ENCODE data around the gene LAMTOR2. TPM values are rescaled to one million over a fixed set of nuclear protein-coding genes. Genes with fewer than 3 reads are reported as not detected.

LAMTOR2 gene
- total and polyA plus RNA-seq, 2 of the 8 experiments (the other 6 are each of a cell fraction or from before 2014, with no cell fraction given): 54.7 to 122 TPM

DNA sequence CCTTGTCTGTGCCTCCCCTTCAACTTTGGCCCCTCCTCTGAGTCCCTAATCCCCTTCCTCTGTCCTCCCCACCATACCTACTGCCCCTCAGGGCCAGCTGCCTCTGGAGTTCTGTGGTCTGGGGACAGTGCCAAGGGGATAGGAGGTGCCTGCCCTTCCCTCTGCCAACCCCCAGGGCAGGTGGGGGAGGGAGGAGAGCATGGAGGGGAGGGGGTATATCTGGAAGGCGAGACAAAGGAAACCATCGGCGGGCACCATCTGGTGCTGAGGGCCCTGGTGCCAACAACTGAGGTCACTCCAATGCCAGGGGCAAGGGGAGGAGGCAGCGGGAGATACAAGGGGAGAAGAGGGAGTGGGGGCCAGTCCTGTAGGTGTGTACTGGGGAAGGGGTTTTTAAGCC lies 16.0 kb downstream of the LAMTOR2 start:
- no peak overlapping the region for H3K4me3 ChIP-seq (ENCODE audit: extremely low read depth in 1 of 4, insufficient read depth in 2 of 4, low read depth in 3 of 4, low read length in 4 of 4)
- no peaks in the 10 kb centered on the region for H3K27me3 ChIP-seq (replicated peaks in 1 of 4; ENCODE audit: control insufficient read depth in 3 of 4, extremely low read depth in 1 of 4, insufficient read depth in 3 of 4, low read length in 3 of 4)
- WGBS, 2 experiments (ENCODE audit: extremely low coverage in 1 of 2, insufficient coverage in 1 of 2, insufficient read length in 1 of 2, insufficient replicate concordance in 2 of 2, low coverage in 1 of 2, low lambda C conversion rate in 2 of 2, missing lambda C conversion rate in 1 of 2): 78% methylated on average over 4 of the region's 4 CpGs; no CpG with 5 or more reads in 1 of the 2 experiments
- H3K4ac ChIP-seq (replicated peaks; ENCODE audit: insufficient read length, low read depth, low read length): no peak overlapping the region
- no peak overlapping the region for H4K91ac ChIP-seq (replicated peaks; ENCODE audit: insufficient read length, low read length)
- H4K8ac ChIP-seq (ENCODE audit: extremely low read depth, insufficient read depth, low read length): no peak overlapping the region
- H2BK15ac ChIP-seq (ENCODE audit: low read length): no peak overlapping the region
- H3K79me1 ChIP-seq (ENCODE audit: low read depth, low read length): peaks cover 1% of the 10 kb centered on the region; the same call in 1 of the 2 replicates
- H3K79me2 ChIP-seq (ENCODE audit: control insufficient read depth in 1 of 2, insufficient read depth in 2 of 2, low read length in 2 of 2): peaks cover 0 to 8% of the 10 kb centered on the region in 2 experiments; a peak in 1 of 4 replicates
- no peak overlapping the region for H3K18ac ChIP-seq (ENCODE audit: extremely low read depth, low read length)
- no peak overlapping the region for H2BK120ac ChIP-seq (replicated peaks; ENCODE audit: low read depth, low read length)
- peaks cover 4 to 12% of the 10 kb centered on the region in 2 experiments for H4K20me1 ChIP-seq (replicated peaks in 1 of 2; ENCODE audit: control insufficient read depth in 1 of 2, insufficient read depth in 2 of 2, low read length in 2 of 2)
- DNase-seq (ENCODE audit: low read depth in 1 of 2, low spot score in 2 of 2): no peak
- H3K14ac ChIP-seq (ENCODE audit: insufficient read length): no peak overlapping the region
- no peaks in the 10 kb centered on the region for H3K23me2 ChIP-seq (ENCODE audit: low read depth, low read length)
- no peak for FAIRE-seq
- ChIA-PET CTCF (ENCODE audit: partially characterized antibody) (interaction anchor here (0.6 to 10.0 kb wide), 7 partner anchors 10 to 210 kb away, joined by 3 to 139 read pairs (median 3); partner anchors contain the start of genes ARHGEF2, LAMTOR2, RAB25 and UBQLN4), POLR2A (ENCODE audit: partially characterized antibody) (interaction anchor here (0.5 to 9.7 kb wide), 6 partner anchors 9 to 161 kb away, joined by 3 to 88 read pairs (median 8); partner anchors contain the start of genes MEX3A, RAB25 and UBQLN4)
- H2AK5ac ChIP-seq (ENCODE audit: low read depth, low read length): no peak overlapping the region
- H3K9me3 ChIP-seq (ENCODE audit: insufficient read depth in 2 of 2, low read depth in 1 of 2, low read length in 1 of 2): no peaks in the 10 kb centered on the region
- H3K4me2 ChIP-seq (ENCODE audit: insufficient read depth in 1 of 2, low read depth in 2 of 2, low read length in 2 of 2): no peak overlapping the region
- no peak overlapping the region for H4K5ac ChIP-seq (ENCODE audit: insufficient read length, low read depth, low read length)
- H3K27ac ChIP-seq (ENCODE audit: low read depth, low read length): no peak overlapping the region
- no peak overlapping the region for H3K9ac ChIP-seq (replicated peaks in 1 of 4; ENCODE audit: extremely low read depth in 1 of 4, low read depth in 3 of 4, low read length in 3 of 4)
- H2AFZ ChIP-seq (ENCODE audit: low read length): no peak overlapping the region
- H3K4me1 ChIP-seq (replicated peaks in 1 of 4; ENCODE audit: control insufficient read depth in 3 of 4, insufficient read depth in 4 of 4, low read length in 3 of 4): peaks cover 12 to 33% (median 24%) of the 10 kb centered on the region in 4 experiments; a peak in 6 of 7 replicates
- H2BK5ac ChIP-seq (ENCODE audit: low read depth, low read length): no peak overlapping the region
- H2BK12ac ChIP-seq (ENCODE audit: low read depth, low read length): no peak overlapping the region
- no peak overlapping the region for H3K23ac ChIP-seq (ENCODE audit: insufficient read length)
- no peak overlapping the region for H2BK20ac ChIP-seq (ENCODE audit: low read length)
- H3K36me3 ChIP-seq (ENCODE audit: control insufficient read depth in 2 of 4, insufficient read depth in 4 of 4, low read length in 3 of 4): peaks cover 0 to 10% (median 2%) of the 10 kb centered on the region in 4 experiments; a peak in 3 of 8 replicates
- no peak overlapping the region for H3K56ac ChIP-seq (replicated peaks; ENCODE audit: insufficient read length, low read depth, low read length)
- TF ChIP-seq CTCF (IDR thresholded peaks at IDR 0.05; ENCODE audit: control extremely low read depth in 1 of 3, insufficient read depth in 1 of 3, low read depth in 1 of 3, low read length in 3 of 3) (no peak), TEAD4 (IDR thresholded peaks at IDR 0.05; ENCODE audit: low read depth, low read length) (no peak), GTF2F1 (IDR thresholded peaks at IDR 0.05; ENCODE audit: borderline replicate concordance, low read depth, low read length) (no peak), TAF1 (IDR thresholded peaks at IDR 0.05; ENCODE audit: low read depth, low read length) (no peak), RXRA (IDR thresholded peaks at IDR 0.05; ENCODE audit: insufficient read depth, low read depth, low read length) (no peak), ATF2 (IDR thresholded peaks at IDR 0.05; ENCODE audit: low read length) (no peak), TAF7 (optimal IDR thresholded peaks at IDR 0.05; ENCODE audit: borderline replicate concordance, low read depth, low read length) (no peak), SUZ12 (IDR thresholded peaks at IDR 0.05; ENCODE audit: low read length) (no peak), EZH2 (IDR thresholded peaks at IDR 0.05; ENCODE audit: low read depth, low read length, severe bottlenecking) (no peak)
